NT2/D1 (cell line): ENCODE results near the gene SUCLG2.

Experiments used
- DNase-seq: peaks from one replicate; pipeline ENCODE4 v3.0.0-alpha.2; 2011; ENCODE audit warnings: low read depth, low spot score
- H3K27me3 ChIP-seq: 2 replicates; pipeline ENCODE4 v1.6.0; 2011; ENCODE audit warnings: mild to moderate bottlenecking; ENCODE audit not compliant: insufficient read length, insufficient read depth
- H3K36me3 ChIP-seq: 2 replicates; pipeline ENCODE4 v1.6.1; 2011; ENCODE audit warnings: mild to moderate bottlenecking, low read length, mixed read lengths; ENCODE audit not compliant: insufficient read depth, insufficient read length
- H3K4me1 ChIP-seq: 2 replicates; pipeline ENCODE4 v1.5.1; 2011; ENCODE audit not compliant: insufficient read depth, insufficient read length
- H3K4me3 ChIP-seq: 2 replicates; pipeline ENCODE4 v1.5.1; 2011; ENCODE audit warnings: low read depth; ENCODE audit not compliant: insufficient read length
- H3K9ac ChIP-seq: 2 replicates; pipeline ENCODE4 v1.6.0; 2011; ENCODE audit warnings: low read depth; ENCODE audit not compliant: insufficient read length
- H3K9me3 ChIP-seq: 2 replicates; pipeline ENCODE4 v1.5.1; 2011; ENCODE audit warnings: mild to moderate bottlenecking, low read length; ENCODE audit not compliant: insufficient read depth
- SUZ12 ChIP-seq: IDR thresholded peaks from 2 replicates; pipeline ENCODE4 v1.6.1; 2011; ENCODE audit not compliant: insufficient read length, insufficient read depth; ENCODE audit errors: extremely low read depth
- YY1 ChIP-seq: IDR thresholded peaks from 2 replicates; pipeline ENCODE4 v1.6.1; 2011; ENCODE audit not compliant: insufficient read length, insufficient read depth
- ZNF274 ChIP-seq: IDR thresholded peaks from 2 replicates; pipeline ENCODE4 v1.6.1; 2011; ENCODE audit warnings: mild to moderate bottlenecking, low read depth, low read length

Gene SUCLG2

DNA sequence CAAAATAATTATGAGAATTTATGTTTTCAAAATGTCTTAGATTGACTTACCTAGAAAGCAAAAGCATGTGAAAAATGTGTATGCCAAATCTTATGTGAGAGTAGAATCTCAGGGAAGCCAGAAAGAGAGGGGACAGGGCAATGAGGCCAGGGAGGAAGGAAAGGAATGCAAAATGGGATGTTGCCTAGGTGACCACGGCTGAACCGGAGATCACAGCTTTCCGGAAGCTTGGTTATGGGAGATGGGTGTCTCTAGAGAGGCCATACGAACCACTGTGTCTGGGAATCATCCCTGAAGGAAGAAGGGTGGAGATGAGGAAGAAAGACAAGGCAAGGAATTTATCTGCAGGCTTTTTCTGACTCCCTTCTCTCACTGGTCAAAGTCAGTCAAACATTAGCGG, 76.0 kb downstream of the SUCLG2 start:
- Histone ChIP-seq H3K9ac (no peak overlapping the region), H3K4me3 (no peak overlapping the region), H3K4me1 (no peaks in the 10 kb centered on the region), H3K9me3 (0 out of 2 replicates have a peak, but pooled peaks cover 9% of the 10 kb centered on the region), H3K27me3 (no peaks in the 10 kb centered on the region), H3K36me3 (no peaks in the 10 kb centered on the region)
- no peak for TF ChIP-seq SUZ12
- TF ChIP-seq YY1 = no peak
- no peak for TF ChIP-seq ZNF274
- no peak for DNase-seq

DNA sequence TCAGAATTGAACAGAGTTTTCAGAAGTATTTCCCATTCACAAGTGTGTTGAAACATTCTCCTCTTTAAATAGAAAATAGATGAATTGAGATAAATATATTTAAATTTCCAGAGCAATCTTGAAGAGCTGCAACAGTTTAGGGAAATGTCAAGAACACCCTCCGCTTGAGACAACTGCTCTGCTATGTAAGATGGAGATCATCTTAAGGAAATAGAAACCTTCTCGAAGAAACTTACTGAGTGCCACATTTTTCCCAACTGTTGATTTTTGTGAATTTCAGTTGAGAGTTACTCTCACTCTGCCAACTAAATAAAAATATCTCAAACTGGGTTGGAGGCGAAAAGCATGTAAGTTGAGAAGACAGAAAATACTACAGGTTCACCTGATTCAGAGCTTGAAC, 78.0 kb downstream of the SUCLG2 start:
- H3K9me3 ChIP-seq = peaks cover 12% of the 10 kb centered on the region; the same call in 1 of the 2 replicates
- no peak for DNase-seq
- no peaks in the 10 kb centered on the region for H3K4me1 ChIP-seq
- H3K9ac ChIP-seq = no peak overlapping the region
- no peak overlapping the region for H3K4me3 ChIP-seq
- no peaks in the 10 kb centered on the region for H3K27me3 ChIP-seq
- no peak for TF ChIP-seq YY1
- TF ChIP-seq ZNF274 = no peak
- no peak for TF ChIP-seq SUZ12
- H3K36me3 ChIP-seq = no peaks in the 10 kb centered on the region

DNA sequence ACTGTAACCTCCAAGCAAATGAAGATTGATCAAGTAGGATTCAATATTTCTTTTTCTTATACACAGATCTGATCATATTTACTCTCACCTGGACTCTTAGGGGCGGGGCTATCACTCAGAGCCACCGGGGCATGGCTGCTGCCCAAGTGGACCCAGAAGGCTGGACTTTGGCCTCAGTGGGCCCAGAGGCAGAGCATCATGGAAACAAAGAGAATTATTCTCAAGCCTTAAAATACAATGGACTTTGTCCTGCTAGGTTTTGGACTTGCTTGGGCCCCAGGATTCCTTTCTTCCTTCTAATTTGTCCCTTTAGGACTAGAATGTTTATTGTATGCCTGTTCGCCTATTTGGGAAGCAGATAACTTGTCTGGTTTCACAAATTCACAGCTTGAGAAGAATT, 85.1 kb downstream of the SUCLG2 start:
- Histone ChIP-seq H3K27me3 (no peaks in the 10 kb centered on the region), H3K4me3 (no peak overlapping the region), H3K9me3 (peaks cover 25% of the 10 kb centered on the region), H3K4me1 (no peaks in the 10 kb centered on the region), H3K9ac (no peak overlapping the region), H3K36me3 (no peaks in the 10 kb centered on the region)
- TF ChIP-seq ZNF274 (no peak), SUZ12 (no peak), YY1 (no peak)
- no peak for DNase-seq

DNA sequence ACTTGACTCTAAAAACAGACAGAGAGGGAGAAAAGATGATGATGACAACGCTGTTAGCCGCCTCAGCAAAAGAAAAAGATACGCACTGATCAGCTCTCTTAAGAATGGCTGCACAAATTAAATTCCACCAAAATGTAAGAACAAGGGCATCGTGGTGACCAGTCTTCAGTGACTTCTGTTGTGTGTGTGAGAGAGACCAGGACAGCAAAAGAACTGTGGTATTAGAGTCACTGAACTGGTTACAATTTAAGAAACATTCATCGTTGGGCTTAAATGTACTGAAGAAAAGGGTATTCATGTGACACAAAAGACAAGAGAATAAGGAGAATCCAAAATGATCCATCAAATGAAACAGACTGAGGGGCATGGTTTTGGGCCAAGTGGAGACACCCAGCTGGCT, 86.5 kb downstream of the SUCLG2 start:
- H3K36me3 ChIP-seq = no peaks in the 10 kb centered on the region
- H3K9ac ChIP-seq = no peak overlapping the region
- no peaks in the 10 kb centered on the region for H3K27me3 ChIP-seq
- TF ChIP-seq YY1 (no peak), ZNF274 (no peak), SUZ12 (no peak)
- H3K9me3 ChIP-seq = peaks cover 17% of the 10 kb centered on the region
- no peaks in the 10 kb centered on the region for H3K4me1 ChIP-seq
- H3K4me3 ChIP-seq = no peak overlapping the region
- DNase-seq = no peak

DNA sequence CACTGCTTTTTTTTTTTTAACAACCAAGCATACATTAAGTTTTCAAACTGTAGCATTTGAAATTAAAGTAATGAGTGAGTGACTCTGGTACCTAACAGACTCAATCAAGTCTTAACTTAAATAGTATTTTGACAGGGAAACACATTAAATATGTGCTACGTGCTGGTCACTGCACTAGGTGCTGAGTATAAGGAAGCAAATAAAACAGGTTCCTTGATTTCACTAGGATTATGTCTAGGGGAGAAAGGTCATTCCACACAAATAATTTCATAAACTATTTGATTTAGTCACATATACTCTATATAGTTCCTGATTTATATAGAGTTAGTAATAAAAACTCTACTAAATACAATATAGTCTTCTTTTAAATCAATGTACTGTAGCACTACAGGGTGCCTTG, 89.4 kb downstream of the SUCLG2 start:
- no peak for DNase-seq
- Histone ChIP-seq H3K4me1 (no peaks in the 10 kb centered on the region), H3K9ac (no peak overlapping the region), H3K27me3 (no peaks in the 10 kb centered on the region), H3K36me3 (no peaks in the 10 kb centered on the region), H3K4me3 (no peak overlapping the region), H3K9me3 (no peaks in the 10 kb centered on the region)
- TF ChIP-seq SUZ12 = no peak
- TF ChIP-seq YY1 = no peak
- TF ChIP-seq ZNF274 = no peak

DNA sequence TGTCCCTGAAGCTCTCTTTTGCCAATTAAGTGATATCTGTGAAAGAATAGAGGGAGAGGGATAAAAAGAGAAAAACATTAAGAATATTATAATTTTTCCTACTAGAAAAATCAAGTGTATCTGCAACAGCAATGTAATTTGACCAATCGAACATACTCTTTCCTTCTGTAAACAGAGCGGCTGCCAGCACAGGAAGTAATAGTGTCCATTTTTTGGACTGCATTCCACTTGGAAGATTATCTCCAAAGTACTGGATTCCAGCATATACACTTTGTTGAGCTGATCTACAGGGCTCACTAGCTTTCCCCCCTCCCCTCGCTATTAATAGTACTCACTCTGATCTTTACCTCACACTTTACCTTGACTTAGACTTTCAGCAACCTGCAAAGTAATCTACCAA, 90.4 kb downstream of the SUCLG2 start:
- Histone ChIP-seq H3K36me3 (no peaks in the 10 kb centered on the region), H3K9ac (no peak overlapping the region), H3K4me1 (no peaks in the 10 kb centered on the region), H3K9me3 (no peaks in the 10 kb centered on the region), H3K4me3 (no peak overlapping the region), H3K27me3 (no peaks in the 10 kb centered on the region)
- no peak for DNase-seq
- TF ChIP-seq ZNF274 (no peak), YY1 (no peak), SUZ12 (no peak)

DNA sequence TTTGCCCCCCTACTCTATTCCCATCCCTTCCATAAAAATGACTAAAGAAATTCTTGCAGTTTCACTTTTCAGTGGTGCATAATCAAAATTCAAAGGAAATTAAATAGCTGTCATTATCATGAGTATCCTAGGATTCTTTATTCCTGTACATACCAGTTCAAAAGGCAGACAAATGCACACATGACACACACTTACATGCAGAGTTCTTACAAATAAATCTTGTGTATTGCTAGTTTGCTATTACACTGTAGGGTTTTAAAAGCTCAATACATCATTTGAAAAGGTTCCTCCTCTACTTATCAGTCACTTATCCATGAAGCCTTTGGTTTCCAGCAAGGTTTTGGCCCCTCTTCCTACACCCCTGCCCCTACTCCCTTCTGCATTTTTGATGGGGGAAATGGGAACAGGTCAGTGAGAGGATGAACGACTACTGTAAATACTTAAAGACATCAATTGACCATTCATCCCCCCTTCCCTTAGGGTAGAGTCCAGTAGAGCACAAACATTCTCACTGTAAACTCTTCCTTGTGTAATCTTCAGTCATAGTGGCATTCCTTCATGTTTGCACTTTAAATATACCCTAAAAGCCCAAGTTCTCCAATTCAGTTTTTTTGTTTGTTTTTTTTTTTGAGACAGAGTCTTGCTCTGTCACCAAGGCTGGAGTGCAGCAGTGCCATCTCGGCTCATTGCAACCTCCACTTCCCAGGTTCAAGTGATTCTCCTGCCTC, 92.6 kb downstream of the SUCLG2 start:
- H3K27me3 ChIP-seq = no peaks in the 10 kb centered on the region
- H3K9me3 ChIP-seq = no peaks in the 10 kb centered on the region
- H3K4me3 ChIP-seq = no peak overlapping the region
- no peaks in the 10 kb centered on the region for H3K36me3 ChIP-seq
- TF ChIP-seq YY1 (no peak), SUZ12 (no peak), ZNF274 (no peak)
- H3K9ac ChIP-seq = no peak overlapping the region
- DNase-seq = no peak
- no peaks in the 10 kb centered on the region for H3K4me1 ChIP-seq
